SU-DHL-6 (cell line): ENCODE results near the gene MYO6.

Experiments used
- EZH2phosphoT487 ChIP-seq: fragments of 200-600 bp; sonication (generic), shearing (Covaris generic); conservative IDR thresholded peaks from 2 replicates; pipeline ENCODE4 v1.6.1; 2018; ENCODE audit warnings: mild to moderate bottlenecking, antibody characterized with exemption, low read length, moderate library complexity, mixed read lengths
- TF ChIP-seq, protein P1 (sequence below): fragments of 200-600 bp; sonication (generic); IDR thresholded peaks from one replicate; pipeline ENCODE4 v1.5.1; 2017; ENCODE audit warnings: antibody characterized with exemption, mild to moderate bottlenecking, low read length, moderate library complexity; ENCODE audit not compliant: insufficient read depth, poor library complexity, severe bottlenecking

DNA sequence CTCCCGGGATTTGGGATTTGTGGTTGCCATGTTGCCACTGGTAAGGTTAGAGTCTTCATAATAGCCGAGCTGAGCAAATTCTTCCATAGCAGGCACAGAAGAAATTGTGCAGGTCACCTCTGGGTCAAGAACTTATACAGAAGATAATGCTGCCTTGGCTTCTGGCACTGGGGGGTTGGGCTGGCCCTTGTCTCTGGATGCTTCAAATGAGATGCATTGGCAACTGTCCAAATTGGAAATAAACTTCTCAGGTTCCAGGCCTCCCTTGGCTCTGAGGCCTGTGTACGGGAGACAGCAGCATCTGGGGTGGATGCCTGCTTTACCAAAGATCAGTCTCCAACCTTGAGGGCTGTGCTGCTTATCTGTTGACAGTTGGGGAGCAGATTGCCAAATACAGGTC, 26.2 kb downstream of the MYO6 start:
- no peak for TF ChIP-seq EZH2phosphoT487
- TF ChIP-seq, protein P1, sequence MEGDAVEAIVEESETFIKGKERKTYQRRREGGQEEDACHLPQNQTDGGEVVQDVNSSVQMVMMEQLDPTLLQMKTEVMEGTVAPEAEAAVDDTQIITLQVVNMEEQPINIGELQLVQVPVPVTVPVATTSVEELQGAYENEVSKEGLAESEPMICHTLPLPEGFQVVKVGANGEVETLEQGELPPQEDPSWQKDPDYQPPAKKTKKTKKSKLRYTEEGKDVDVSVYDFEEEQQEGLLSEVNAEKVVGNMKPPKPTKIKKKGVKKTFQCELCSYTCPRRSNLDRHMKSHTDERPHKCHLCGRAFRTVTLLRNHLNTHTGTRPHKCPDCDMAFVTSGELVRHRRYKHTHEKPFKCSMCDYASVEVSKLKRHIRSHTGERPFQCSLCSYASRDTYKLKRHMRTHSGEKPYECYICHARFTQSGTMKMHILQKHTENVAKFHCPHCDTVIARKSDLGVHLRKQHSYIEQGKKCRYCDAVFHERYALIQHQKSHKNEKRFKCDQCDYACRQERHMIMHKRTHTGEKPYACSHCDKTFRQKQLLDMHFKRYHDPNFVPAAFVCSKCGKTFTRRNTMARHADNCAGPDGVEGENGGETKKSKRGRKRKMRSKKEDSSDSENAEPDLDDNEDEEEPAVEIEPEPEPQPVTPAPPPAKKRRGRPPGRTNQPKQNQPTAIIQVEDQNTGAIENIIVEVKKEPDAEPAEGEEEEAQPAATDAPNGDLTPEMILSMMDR: no peak
